ENCODE data around the gene PNPLA8. TPM values are rescaled to one million over a fixed set of nuclear protein-coding genes. Genes with fewer than 3 reads are reported as not detected.

PNPLA8 gene
- total RNA-seq, 1 donor: 37.4 TPM

DNA sequence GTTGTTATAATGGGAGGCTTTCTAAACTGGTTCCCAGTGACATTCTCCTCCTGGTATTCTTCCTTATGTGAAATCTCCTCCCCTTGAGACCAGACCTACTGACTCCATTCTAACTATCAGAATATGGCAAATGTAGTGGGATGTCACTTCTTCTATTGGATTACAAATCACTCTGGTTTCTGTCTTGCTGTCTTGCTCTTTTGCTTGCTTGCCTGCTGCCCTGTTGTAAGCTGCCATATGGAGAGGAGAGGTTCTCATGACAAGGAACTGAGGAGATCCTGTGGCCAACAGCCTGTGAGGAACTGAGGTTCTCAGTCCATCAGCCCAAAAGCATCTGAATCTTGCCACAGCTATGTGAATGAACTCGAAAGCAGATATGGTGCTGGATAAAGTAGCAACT, 65.0 kb downstream of the PNPLA8 start:
- TF ChIP-seq, protein P1, sequence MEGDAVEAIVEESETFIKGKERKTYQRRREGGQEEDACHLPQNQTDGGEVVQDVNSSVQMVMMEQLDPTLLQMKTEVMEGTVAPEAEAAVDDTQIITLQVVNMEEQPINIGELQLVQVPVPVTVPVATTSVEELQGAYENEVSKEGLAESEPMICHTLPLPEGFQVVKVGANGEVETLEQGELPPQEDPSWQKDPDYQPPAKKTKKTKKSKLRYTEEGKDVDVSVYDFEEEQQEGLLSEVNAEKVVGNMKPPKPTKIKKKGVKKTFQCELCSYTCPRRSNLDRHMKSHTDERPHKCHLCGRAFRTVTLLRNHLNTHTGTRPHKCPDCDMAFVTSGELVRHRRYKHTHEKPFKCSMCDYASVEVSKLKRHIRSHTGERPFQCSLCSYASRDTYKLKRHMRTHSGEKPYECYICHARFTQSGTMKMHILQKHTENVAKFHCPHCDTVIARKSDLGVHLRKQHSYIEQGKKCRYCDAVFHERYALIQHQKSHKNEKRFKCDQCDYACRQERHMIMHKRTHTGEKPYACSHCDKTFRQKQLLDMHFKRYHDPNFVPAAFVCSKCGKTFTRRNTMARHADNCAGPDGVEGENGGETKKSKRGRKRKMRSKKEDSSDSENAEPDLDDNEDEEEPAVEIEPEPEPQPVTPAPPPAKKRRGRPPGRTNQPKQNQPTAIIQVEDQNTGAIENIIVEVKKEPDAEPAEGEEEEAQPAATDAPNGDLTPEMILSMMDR (IDR thresholded peaks at IDR 0.05; ENCODE audit: insufficient read depth, low read length): no peak
- H3K4me3 ChIP-seq (ENCODE audit: low read depth, low read length): no peak overlapping the region
- no peak for DNase-seq (ENCODE audit: low read depth)

DNA sequence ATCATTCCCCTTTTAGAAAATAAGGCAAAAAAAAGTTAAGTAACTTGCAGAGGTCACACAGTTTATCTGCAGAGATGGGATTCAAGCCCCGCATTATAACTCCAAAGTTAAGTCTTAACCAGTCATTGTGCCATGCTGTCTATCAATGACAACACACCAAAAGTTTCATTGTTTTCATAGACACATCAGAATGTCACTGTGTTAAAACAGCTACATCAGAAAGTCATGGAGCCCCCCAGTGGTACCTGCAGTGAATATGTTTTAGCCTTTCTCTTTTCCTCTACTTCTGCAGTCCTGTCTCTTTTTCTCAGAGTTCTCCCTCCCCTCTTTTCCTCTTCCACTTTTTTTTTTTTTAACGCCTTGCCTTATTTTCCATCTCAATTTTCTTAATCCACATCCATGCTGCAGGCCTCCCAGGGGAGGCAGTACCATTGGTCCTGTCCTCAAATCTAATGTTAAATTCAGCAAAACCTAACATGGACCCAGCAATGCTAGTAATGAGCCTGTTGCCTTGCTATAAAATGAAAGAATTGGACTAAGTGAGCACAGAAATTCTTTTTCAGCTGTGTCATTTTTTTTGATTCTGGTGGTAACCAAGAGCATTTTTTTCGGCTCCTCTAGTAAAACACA, 65.9 kb downstream of the PNPLA8 start:
- H3K4me3 ChIP-seq (ENCODE audit: low read depth, low read length): no peak overlapping the region
- TF ChIP-seq, protein P1 (IDR thresholded peaks at IDR 0.05; ENCODE audit: insufficient read depth, low read length): peak; percentile 66
- peak; percentile 56 for DNase-seq (ENCODE audit: low read depth)

DNA sequence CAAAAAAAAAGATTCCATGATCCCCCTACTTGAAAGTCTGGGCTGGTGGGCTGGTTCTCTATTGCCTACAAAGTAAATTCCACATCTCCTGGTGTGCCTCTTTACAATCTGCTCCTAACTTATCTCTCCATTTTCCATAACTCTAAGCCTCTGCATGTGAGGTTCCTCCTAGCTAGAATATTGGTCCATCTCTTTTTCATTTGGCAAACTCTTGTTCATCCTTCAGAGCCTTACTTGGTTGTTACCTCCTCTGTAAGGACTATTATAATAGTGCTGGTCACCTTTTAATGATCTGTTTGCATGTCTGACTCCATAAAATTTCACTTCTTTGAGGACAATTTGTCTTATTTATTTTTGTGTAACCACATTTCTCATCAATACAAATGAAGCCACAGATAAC, 68.1 kb downstream of the PNPLA8 start:
- H3K4me3 ChIP-seq (ENCODE audit: low read depth, low read length): no peak overlapping the region
- DNase-seq (ENCODE audit: low read depth): no peak
- TF ChIP-seq, protein P1 (IDR thresholded peaks at IDR 0.05; ENCODE audit: insufficient read depth, low read length): no peak

DNA sequence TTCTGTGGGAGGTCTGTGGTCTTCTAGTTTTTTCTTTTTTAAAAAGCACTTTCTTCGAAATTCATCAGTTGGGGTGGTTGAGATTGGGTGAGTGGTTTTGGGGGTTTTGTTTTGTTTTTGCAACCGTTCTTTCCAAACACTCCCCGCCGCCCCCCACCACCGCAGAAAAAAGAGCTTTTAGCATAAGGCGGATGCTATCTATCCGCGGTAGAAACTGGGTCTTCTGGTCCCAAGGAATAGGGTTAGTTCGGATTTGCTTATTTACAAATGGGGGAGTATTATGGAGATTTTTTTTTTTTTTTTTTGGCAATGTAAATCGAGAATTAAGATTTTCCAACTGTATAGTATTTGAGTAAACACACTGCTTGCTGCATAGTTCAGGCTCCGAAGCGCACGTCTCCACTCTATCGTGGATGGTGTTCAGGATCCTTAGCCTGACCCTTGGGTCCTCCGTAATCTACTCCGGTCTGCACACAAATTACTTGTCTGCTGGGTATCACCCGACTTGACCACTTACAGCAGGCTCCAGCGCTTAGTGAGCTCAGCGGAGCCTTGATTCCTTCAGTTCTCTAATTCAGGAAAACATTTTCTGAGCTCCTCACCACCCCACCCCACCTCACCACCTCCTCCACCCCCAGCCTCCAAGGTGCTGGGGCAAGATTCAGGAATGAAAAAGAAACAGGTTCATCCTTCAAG, 68.9 kb downstream of the PNPLA8 start:
- H3K4me3 ChIP-seq (ENCODE audit: low read depth, low read length): peak overlapping the region; percentile 74
- no peak for DNase-seq (ENCODE audit: low read depth)
- TF ChIP-seq, protein P1 (IDR thresholded peaks at IDR 0.05; ENCODE audit: insufficient read depth, low read length): no peak

DNA sequence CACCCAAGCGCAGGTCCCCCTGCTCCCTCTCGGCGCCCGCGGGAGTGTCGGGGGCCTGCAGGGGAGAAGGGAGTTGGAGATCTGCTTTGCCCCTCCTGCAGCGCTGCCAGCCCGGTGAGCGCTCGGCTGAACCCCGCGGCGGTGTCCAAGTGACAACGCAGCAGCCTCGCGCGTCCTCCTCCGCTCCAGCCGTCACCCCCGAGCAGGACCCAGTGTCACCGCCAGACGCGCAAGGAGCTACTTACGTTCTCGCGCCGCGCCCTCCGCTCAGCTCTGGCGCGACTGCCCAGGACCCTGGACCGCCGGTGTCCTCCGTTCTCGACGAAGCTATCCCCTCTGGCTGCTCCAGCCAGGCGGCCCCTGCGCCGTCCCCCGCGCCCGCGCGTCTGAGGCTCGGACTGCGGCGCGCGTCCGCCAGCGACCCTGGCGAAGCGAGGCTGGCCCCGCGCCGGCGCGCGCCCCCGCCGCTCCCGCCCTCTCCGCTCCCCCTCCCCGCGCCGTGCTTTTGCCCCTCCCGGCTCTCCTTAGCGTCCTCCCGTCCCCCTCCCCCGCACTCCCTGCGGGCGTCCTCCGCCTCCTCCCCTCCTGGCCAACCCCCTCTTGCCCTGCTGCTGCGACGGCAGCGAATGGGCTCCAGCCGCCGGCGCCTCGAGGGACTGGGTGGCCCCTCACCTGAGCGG, 69.8 kb downstream of the PNPLA8 start, which contains the start of gene NRCAM:
NRCAM (minus strand) TSS at position 439 of the 680 bp plus-strand sequence. CDS start 216,372 bp downstream, outside the sequence.
- H3K4me3 ChIP-seq (ENCODE audit: low read depth, low read length): peak within 1 kb of the TSS; percentile 74
- no peak for DNase-seq (ENCODE audit: low read depth)
- TF ChIP-seq, protein P1 (IDR thresholded peaks at IDR 0.05; ENCODE audit: insufficient read depth, low read length): no peak

DNA sequence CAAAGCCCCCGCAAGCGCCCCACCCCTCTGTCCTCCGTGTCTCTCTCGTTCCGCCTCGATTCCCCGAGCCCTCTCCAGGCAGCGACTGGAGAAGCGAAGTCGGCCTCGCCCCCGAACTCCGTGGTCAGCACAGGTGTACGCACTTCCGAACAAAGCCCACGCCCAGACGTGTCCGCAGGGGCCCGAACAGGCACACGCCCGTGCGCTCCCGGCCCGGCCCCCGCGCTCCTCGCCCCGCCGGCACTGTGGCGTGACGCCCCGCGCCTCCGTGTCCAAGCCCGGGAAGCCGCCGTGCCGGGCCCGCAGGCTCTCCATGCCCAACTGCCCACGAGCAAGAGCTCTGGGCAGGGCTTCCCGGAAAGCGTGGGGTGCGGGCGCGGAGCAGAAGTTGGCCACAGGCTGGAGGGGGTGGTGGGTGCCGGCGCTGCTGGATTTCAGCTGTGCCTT, 70.4 kb downstream of the PNPLA8 start:
- TF ChIP-seq, protein P1 (IDR thresholded peaks at IDR 0.05; ENCODE audit: insufficient read depth, low read length): no peak
- DNase-seq (ENCODE audit: low read depth): no peak

More for the DNA sequence above, 70.4 kb downstream of the PNPLA8 start:
- H3K4me3 ChIP-seq (ENCODE audit: low read depth, low read length): peak overlapping the region; percentile 74
